Brain microvascular endothelial cell (primary cell): ENCODE results near the gene OR10A3.

Experiments
- DNase-seq: peaks from one replicate; pipeline ENCODE4 v3.0.0-alpha.2; 2020
- H3K27ac ChIP-seq: fragments of 250-450 bp; sonication (Bioruptor Pico); 2 replicates; pipeline ENCODE4 v1.5.1; 2020; ENCODE audit warnings: mild to moderate bottlenecking, moderate library complexity
- H3K27me3 ChIP-seq: fragments of 250-450 bp; sonication (Bioruptor Pico); replicated peaks from 2 replicates; pipeline ENCODE4 v1.5.1; 2020; ENCODE audit warnings: mild to moderate bottlenecking
- H3K36me3 ChIP-seq: fragments of 250-450 bp; sonication (Bioruptor Pico); replicated peaks from 2 replicates; pipeline ENCODE4 v1.5.1; 2020; ENCODE audit warnings: mild to moderate bottlenecking
- H3K4me3 ChIP-seq: 2 replicates; pipeline ENCODE4 v1.5.1; 2011; ENCODE audit warnings: low read depth, mild to moderate bottlenecking, control low read depth, low read length, moderate library complexity
- in situ Hi-C: cut with HindIII; loops from 2 replicates; pipeline ENCODE4 v1.10.0; 2017; ENCODE audit warnings: low sequenced_read_pairs, low pct_ligation_motif_present
- TF ChIP-seq, protein P1 (sequence below): IDR thresholded peaks from 2 replicates; pipeline ENCODE4 v1.5.1; 2011; ENCODE audit warnings: low read depth, mild to moderate bottlenecking, moderate library complexity, low read length, control low read depth, inconsistent platforms; ENCODE audit errors: missing control alignments

OR10A3 gene

DNA sequence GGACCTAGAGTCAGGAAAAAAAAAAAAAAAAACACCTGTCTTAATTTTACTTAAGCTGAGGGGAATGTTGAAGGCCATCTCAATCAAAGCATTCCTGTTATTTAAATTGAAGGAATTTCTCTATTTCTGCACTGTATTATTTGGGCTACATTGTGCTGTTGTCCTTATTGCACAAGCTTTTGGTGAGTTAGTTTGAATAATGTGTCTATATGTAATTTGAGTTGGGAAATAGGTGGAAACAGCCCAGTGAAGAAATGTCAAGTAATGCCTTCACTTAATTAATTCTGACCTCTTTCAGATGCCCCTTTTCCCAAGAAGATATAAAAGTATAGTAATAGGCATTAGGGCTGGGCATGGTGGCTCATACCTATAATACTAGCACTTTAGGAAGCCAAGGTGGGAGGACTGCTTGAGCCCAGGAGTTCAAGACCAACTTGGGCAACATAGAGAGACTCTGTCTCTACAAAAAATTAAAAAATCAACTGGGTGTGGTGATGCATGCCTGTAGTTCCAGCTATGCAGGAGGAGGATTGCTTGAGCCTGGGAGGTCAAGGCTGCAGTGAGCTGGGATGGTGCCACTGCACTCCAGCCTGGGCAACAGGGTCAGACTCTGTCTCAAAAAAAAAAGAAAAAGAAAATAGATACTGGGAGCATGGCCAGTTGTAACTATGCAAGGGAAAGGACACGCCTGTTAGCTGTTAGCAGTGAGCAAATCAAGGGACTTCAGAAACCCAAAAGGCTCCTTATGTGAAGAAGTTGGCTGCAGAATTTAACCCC, 45.3 kb downstream of the OR10A3 start:
- H3K27ac ChIP-seq = no peak overlapping the region
- no peaks in the 10 kb centered on the region for H3K27me3 ChIP-seq
- no peak overlapping the region for H3K4me3 ChIP-seq
- TF ChIP-seq, protein P1, sequence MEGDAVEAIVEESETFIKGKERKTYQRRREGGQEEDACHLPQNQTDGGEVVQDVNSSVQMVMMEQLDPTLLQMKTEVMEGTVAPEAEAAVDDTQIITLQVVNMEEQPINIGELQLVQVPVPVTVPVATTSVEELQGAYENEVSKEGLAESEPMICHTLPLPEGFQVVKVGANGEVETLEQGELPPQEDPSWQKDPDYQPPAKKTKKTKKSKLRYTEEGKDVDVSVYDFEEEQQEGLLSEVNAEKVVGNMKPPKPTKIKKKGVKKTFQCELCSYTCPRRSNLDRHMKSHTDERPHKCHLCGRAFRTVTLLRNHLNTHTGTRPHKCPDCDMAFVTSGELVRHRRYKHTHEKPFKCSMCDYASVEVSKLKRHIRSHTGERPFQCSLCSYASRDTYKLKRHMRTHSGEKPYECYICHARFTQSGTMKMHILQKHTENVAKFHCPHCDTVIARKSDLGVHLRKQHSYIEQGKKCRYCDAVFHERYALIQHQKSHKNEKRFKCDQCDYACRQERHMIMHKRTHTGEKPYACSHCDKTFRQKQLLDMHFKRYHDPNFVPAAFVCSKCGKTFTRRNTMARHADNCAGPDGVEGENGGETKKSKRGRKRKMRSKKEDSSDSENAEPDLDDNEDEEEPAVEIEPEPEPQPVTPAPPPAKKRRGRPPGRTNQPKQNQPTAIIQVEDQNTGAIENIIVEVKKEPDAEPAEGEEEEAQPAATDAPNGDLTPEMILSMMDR = no peak
- H3K36me3 ChIP-seq = no peaks in the 10 kb centered on the region
- DNase-seq = no peak
- in situ Hi-C loops = no loop called here

DNA sequence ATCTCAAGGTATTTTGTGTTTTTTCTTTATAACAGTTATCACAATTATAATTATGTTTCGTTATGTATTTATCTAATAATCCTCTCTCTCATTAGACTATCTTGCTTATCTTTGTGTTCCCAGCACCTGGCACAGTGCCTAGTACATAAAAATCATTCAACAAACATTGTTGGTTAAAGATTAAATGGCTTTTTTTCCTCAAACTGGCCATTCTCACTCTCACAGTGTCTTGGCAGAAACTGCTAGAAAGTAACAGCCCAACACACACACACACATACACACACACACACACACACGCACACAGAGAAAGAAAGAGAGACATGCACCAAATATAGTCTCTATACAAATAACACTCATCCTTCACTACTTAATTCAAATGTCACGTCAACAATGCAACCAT, 47.3 kb downstream of the OR10A3 start:
- in situ Hi-C loops = no loop called here
- no peak for DNase-seq
- H3K27ac ChIP-seq = no peak overlapping the region
- TF ChIP-seq, protein P1 = no peak
- no peaks in the 10 kb centered on the region for H3K36me3 ChIP-seq
- no peak overlapping the region for H3K4me3 ChIP-seq
- H3K27me3 ChIP-seq = no peaks in the 10 kb centered on the region

DNA sequence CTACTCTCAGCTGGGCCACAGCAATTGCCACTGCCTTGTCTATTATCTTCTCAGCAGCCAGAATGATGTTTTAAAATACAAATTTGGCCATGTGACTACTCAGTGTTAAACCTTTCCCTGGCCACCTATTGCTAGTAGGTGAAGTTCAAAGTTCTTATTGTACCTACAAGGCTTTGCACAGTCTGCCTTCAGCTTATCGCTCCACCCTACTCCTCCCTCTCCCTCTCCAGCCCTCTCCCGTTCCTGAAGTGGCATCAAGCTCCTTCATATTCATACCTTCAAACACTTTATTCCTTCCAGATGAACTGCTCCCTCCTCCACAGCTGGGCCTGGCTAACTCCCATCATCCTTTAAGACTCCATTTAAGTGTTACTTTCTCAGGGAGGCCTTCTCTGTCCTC, 47.7 kb downstream of the OR10A3 start:
- Histone ChIP-seq H3K27me3 (no peaks in the 10 kb centered on the region), H3K27ac (no peak overlapping the region), H3K4me3 (no peak overlapping the region), H3K36me3 (no peaks in the 10 kb centered on the region)
- in situ Hi-C loops = no loop called here
- no peak for DNase-seq
- TF ChIP-seq, protein P1 = no peak

DNA sequence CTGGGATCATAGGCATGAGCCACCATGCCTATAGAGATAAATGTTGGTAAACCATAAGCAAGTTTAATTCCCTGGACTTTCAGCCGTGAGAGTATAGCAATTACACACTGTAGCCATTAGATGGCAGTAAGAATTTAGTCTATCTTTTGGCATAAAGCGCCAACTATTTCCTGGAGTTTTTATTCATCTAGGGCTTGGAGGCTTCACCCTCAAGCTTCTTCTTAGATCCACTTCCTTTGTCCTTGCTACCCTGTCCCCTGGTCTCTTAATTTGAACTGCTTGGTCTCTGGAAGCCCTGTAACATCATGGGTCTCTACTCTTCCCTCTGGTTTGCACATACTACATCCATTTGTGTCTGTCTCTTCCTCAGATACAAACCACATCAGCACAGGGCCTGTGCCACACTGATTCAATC, 48.7 kb downstream of the OR10A3 start:
- Histone ChIP-seq H3K27me3 (no peaks in the 10 kb centered on the region), H3K4me3 (no peak overlapping the region), H3K27ac (no peak overlapping the region), H3K36me3 (no peaks in the 10 kb centered on the region)
- TF ChIP-seq, protein P1 = peak; percentile 66
- DNase-seq = peak; percentile 46
- in situ Hi-C loops = no loop called here

DNA sequence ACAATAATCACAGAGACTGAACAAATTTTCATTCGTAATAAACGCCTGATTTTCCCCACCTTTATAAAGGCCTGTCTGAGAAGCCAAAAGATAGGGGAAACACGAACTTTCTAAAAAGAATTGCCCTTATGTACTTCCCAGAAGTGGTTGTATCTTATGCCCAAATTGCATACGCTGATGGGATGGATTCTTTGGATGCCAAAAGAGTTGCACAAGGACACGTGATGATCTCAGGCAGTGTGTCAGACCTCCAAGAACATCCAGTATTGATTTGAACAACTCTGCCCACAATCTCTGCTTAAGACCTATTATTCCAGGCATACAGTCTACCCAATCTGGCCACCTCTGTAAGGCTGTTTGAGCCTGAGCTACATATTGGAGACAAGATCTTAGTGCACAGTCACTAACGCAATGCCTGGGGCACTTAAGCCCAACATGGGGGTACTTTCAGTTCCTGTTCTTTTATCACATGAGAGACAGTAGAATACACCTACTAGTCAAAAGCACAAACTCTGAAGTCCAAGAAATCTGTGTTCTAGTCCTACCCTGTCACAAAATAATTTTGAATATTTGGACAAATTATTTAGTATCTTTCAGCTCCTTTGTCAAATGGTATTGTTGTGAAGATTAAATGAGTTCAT, 49.3 kb downstream of the OR10A3 start:
- DNase-seq = peak; percentile 38
- in situ Hi-C loops = no loop called here
- Histone ChIP-seq H3K4me3 (no peak overlapping the region), H3K27me3 (no peaks in the 10 kb centered on the region), H3K27ac (no peak overlapping the region), H3K36me3 (no peaks in the 10 kb centered on the region)
- TF ChIP-seq, protein P1 = no peak
